Activated CD4-positive, alpha-beta memory T cell treated with anti-CD3 and anti-CD28 coated beads for 36 hours (primary cell): ENCODE results near the gene OLFML2A. TPM values are rescaled to one million over a fixed set of nuclear protein-coding genes. Genes with fewer than 3 reads are reported as not detected.

Source experiments
- CTCF ChIA-PET: fragments of 350-600 bp; sonication (Branson Sonifier 250); formaldehyde crosslinking; loops from one replicate; lab custom pipeline; 2021; ENCODE audit warnings: antibody characterized with exemption, inconsistent platforms; lab: Charles Lee
- POLR2A ChIA-PET: fragments of 350-600 bp; sonication (Branson Sonifier 250); formaldehyde crosslinking; loops from one replicate; lab custom pipeline; 2021; ENCODE audit warnings: antibody characterized with exemption; lab: Charles Lee
- DNase-seq: peaks from one replicate; pipeline ENCODE4 v3.0.0-alpha.2; 2020
- H3K27ac Mint-ChIP-seq: one replicate; pipeline ENCODE4 v1.8.0; 2021; ENCODE audit warnings: mixed read lengths
- H3K27me3 Mint-ChIP-seq: one replicate; pipeline ENCODE4 v1.8.0; 2021; ENCODE audit warnings: mixed read lengths
- H3K36me3 Mint-ChIP-seq: one replicate; pipeline ENCODE4 v1.8.0; 2021; ENCODE audit warnings: mixed read lengths
- H3K4me1 Mint-ChIP-seq: one replicate; pipeline ENCODE4 v1.8.0; 2021; ENCODE audit warnings: low read depth, mixed read lengths
- H3K4me3 Mint-ChIP-seq: one replicate; pipeline ENCODE4 v1.8.0; 2021; ENCODE audit warnings: mild to moderate bottlenecking, mixed read lengths
- H3K9me3 Mint-ChIP-seq: one replicate; pipeline ENCODE4 v1.8.0; 2021; ENCODE audit warnings: mixed read lengths
- intact Hi-C: fragments of 100-400 bp; cut with micrococcal nuclease; formaldehyde crosslinking; loops from one replicate; pipeline ENCODE4 v1.15.1; 2023
- total RNA-seq, 2 experiments: library from RNA; stranded (reverse); gene quantifications; one replicate each; pipeline ENCODE4 v1.2.3, GENCODE V29; 2021

The OLFML2A gene
- total RNA-seq, 2 experiments from 2014 or later: not detected

DNA sequence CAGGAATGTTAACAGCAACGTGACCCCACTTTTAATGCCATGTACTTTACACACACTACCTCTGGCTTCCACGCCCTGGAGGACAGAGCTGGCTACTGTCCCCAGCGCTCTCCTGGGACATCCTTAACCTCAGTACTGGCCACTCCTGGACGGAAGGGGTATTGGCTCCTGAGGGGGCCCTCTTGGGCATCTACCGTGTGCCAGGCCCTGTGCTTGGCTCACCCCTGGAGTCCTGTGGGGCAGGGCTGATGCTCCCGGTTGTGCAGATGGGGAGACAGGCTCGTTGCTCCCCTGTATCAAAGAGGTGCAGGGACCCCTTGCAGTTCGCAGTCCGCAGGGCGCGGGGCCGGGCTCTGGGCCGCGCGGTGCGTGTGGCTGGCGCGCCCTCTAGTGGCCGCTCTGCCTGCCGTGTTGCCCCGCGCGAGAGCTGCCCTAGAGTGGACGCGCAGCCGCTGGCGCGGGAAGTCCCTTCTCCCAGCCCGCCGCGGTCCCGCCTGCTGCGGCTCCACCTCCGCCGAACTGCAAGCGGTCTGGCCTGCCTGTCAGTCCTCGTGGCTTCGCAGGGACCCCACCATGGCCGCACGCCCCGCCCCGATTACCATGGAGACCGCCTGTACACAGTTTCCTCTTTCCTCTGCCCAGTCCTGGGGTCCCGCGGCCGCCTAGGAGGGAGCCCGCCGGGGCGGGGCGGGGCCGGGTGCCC is 76.0 kb downstream of the OLFML2A start, which contains the start of gene WDR38:
Gene WDR38, plus strand, starts transcription at position 632 of the 703 bp plus-strand sequence. CDS start 72 bp downstream, outside the sequence.
- no peak within 1 kb of the TSS for H3K27ac Mint-ChIP-seq
- peaks cover 4% of the 10 kb centered on the region for H3K27me3 Mint-ChIP-seq

DNA sequence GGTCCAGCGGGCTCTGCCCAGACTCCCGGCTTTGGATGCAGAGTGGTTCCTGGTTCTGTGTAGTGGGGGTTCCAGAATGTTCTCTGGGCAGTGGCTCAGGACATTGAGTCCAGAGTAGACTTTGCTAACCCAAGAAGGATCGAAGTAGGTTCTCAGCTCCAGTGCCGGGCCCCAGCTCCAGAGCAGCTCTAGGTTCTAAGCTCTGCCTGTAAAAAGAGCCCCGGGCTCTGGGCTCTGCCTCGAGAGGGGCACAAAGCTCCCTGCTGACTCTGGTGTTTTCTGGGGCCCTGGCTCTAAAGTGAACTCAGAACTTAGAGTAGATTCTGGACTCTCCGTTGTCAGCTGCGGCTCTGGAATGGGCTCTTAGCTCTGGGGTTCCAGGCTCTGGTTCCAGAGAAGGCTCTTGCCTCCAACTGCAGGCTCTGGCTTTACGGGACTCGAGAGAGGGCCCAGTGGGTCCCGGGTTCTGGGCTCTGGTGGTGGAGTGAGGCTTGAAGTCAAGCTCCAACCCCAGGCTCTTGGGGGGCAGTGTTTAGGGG is 76.7 kb downstream of the OLFML2A start:
- H3K27ac Mint-ChIP-seq: no peak overlapping the region
- DNase-seq: no peak
- peaks cover 23% of the 10 kb centered on the region for H3K4me1 Mint-ChIP-seq
- ChIA-PET CTCF (interaction anchor here (0.5 to 17.0 kb wide), 34 partner anchors 8 to 781 kb away, joined by 3 to 530 read pairs (median 5); partner anchors contain the start of genes ARPC5L, NR6A1, OLFML2A and RPL35), POLR2A (interaction anchor here (0.5 to 1.7 kb wide), 8 partner anchors 8 to 89 kb away, joined by 3 to 11 read pairs (median 4); partner anchors contain the start of genes ARPC5L, NR6A1 and RPL35)
- intact Hi-C loops: loop anchor here (1.0 kb wide), 1 partner anchor 79 kb away; no protein-coding TSS in a partner anchor
- peaks cover 4% of the 10 kb centered on the region for H3K27me3 Mint-ChIP-seq
- peaks cover 17% of the 10 kb centered on the region for H3K36me3 Mint-ChIP-seq
- H3K4me3 Mint-ChIP-seq: no peak overlapping the region
- no peaks in the 10 kb centered on the region for H3K9me3 Mint-ChIP-seq

More for the DNA sequence above, 76.0 kb downstream of the OLFML2A start, which contains the start of gene WDR38:
- ChIA-PET CTCF (interaction anchor here (0.5 to 17.0 kb wide), 41 partner anchors 8 to 780 kb away, joined by 3 to 530 read pairs (median 5); partner anchors contain the start of genes ARPC5L, NR6A1, OLFML2A and RPL35), POLR2A (interaction anchor here (0.5 to 1.7 kb wide), 12 partner anchors 8 to 90 kb away, joined by 3 to 11 read pairs (median 4); partner anchors contain the start of genes ARPC5L, NR6A1 and RPL35)
- H3K4me3 Mint-ChIP-seq: peak within 1 kb of the TSS; percentile 70
- peaks cover 16% of the 10 kb centered on the region for H3K4me1 Mint-ChIP-seq
- DNase-seq: peak; percentile 84
- H3K9me3 Mint-ChIP-seq: no peaks in the 10 kb centered on the region
- H3K36me3 Mint-ChIP-seq: peaks cover 11% of the 10 kb centered on the region
- intact Hi-C loops: loop anchor here (1.0 kb wide), 1 partner anchor 79 kb away; no protein-coding TSS in a partner anchor

DNA sequence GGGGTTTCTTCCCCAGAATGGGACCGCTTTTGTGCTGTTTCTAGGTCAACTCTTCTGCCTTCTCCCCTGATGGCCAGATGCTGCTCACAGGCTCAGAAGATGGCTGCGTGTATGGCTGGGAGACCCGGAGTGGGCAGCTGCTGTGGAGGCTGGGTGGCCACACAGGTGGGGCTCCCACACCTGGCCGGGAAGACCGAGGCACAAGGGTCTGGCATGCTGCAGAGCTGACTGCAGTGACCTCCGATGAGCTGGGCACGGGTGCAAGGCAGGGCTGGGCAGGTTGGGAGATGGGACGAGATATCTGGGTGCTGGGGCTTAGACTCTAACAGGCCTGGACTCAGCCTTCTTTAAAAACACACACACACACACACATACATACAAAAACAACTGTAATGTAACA is 77.2 kb downstream of the OLFML2A start:
- POLR2A ChIA-PET: interaction anchor here (0.9 to 5.6 kb wide), 4 partner anchors 8 to 83 kb away, joined by 3 to 55 read pairs (median 8); partner anchors contain the start of genes ARPC5L, NR6A1 and RPL35

DNA sequence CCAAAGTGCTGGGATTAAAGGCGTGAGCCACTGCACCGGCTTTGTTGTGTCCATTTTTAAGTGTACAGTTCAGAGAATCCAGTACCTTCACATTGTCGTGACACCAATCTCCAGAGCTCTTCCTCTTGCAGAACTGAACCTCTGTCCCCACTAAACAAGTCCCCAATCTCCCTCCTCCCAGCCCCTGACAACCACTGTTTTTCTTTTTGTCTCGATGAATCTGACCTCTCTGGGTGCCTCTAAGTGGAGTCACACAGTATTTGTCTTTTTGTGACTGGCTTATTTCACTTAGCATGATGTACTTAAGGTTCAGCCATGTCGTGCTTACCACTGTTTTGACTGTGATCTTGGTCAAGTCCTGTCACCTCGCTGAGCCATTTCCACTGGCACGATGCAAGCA is 77.9 kb downstream of the OLFML2A start:
- no peak for DNase-seq
- H3K36me3 Mint-ChIP-seq: peaks cover 28% of the 10 kb centered on the region
- intact Hi-C loops: no loop called here
- ChIA-PET CTCF (interaction anchor here (0.6 to 17.0 kb wide), 6 partner anchors 13 to 238 kb away, joined by 3 to 530 read pairs (median 18); partner anchors contain the start of genes NR6A1 and OLFML2A), POLR2A (interaction anchor here (1.7 to 5.6 kb wide), 2 partner anchors 16 to 80 kb away, joined by 6 to 55 read pairs; no protein-coding TSS in a partner anchor)
- H3K27me3 Mint-ChIP-seq: peaks cover 4% of the 10 kb centered on the region
- peaks cover 33% of the 10 kb centered on the region for H3K4me1 Mint-ChIP-seq
- H3K27ac Mint-ChIP-seq: no peak overlapping the region
- H3K4me3 Mint-ChIP-seq: no peak overlapping the region
- no peaks in the 10 kb centered on the region for H3K9me3 Mint-ChIP-seq

More for the DNA sequence above, 77.2 kb downstream of the OLFML2A start:
- intact Hi-C loops: no loop called here
- peaks cover 27% of the 10 kb centered on the region for H3K4me1 Mint-ChIP-seq
- DNase-seq: no peak
- H3K36me3 Mint-ChIP-seq: peaks cover 22% of the 10 kb centered on the region
- H3K27me3 Mint-ChIP-seq: peaks cover 4% of the 10 kb centered on the region
- no peaks in the 10 kb centered on the region for H3K9me3 Mint-ChIP-seq
- CTCF ChIA-PET: interaction anchor here (0.6 to 17.0 kb wide), 18 partner anchors 9 to 288 kb away, joined by 3 to 530 read pairs (median 14); partner anchors contain the start of genes ARPC5L, NR6A1, OLFML2A and SCAI
- H3K27ac Mint-ChIP-seq: no peak overlapping the region
- no peak overlapping the region for H3K4me3 Mint-ChIP-seq

DNA sequence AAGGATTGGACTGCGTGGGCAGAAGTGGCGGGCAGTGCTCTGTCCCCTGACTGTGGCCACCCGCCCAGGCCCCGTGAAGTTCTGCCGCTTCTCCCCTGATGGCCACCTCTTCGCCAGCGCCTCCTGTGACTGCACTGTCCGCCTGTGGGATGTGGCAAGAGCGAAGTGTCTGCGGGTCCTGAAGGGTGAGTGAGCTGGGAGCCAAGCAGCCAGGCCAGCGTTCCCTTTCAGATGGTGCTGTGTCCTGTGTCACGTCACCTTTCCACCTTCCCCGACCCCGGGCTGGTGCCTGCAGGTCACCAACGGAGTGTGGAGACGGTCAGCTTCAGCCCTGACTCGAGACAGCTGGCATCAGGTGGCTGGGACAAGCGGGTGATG is 78.6 kb downstream of the OLFML2A start:
- POLR2A ChIA-PET: interaction anchor here (5.6 kb wide), 1 partner anchor 15 kb away, joined by 55 read pairs; no protein-coding TSS in a partner anchor
- H3K36me3 Mint-ChIP-seq: peaks cover 36% of the 10 kb centered on the region
- CTCF ChIA-PET: interaction anchor here (1.2 to 17.0 kb wide), 4 partner anchors 38 to 239 kb away, joined by 3 to 530 read pairs (median 18); partner anchors contain the start of genes NR6A1 and OLFML2A
- no peaks in the 10 kb centered on the region for H3K9me3 Mint-ChIP-seq
- DNase-seq: no peak
- H3K27me3 Mint-ChIP-seq: peaks cover 4% of the 10 kb centered on the region
- H3K27ac Mint-ChIP-seq: no peak overlapping the region
- peaks cover 40% of the 10 kb centered on the region for H3K4me1 Mint-ChIP-seq
- intact Hi-C loops: no loop called here
- no peak overlapping the region for H3K4me3 Mint-ChIP-seq

DNA sequence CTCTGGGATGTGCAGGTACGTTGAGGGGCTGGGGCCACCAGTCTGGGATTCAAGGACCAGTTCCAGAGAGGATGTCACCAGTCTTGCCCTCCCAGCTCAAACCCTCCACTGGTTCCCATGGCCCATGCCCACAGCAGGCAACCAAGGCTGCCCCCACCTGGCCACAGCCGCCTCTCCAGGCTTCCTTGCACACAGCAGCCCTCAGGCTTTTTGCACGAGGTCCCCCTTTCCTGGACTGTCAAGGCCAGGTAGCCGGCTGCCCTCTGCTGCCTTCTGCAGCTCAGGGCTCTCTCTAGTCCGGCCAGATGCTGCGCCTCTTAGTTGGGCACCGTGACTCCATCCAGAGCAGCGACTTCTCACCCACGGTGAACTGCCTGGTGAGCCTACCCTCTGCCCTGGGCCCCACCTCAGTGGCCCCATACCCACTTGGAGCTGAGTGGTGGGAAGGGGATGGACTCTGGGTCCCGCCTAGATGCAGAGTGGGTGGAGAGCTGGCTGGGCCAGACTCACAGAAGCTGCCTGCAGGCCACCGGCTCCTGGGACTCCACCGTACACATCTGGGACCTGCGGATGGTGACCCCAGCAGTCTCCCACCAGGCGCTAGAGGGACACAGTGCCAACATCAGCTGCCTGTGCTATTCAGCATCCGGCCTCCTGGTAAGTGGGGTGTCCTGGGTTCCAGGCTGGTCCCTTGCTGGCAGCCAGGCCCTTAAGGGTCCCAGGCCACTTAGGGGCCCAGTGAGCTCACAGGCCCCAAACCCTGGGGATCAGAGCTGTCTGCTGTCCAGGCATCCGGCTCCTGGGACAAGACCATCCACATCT is 79.2 kb downstream of the OLFML2A start:
- ChIA-PET CTCF (interaction anchor here (0.8 to 17.0 kb wide), 4 partner anchors 14 to 103 kb away, joined by 3 to 530 read pairs (median 4); partner anchors contain the start of genes NR6A1 and OLFML2A), POLR2A (interaction anchor here (1.6 to 5.6 kb wide), 3 partner anchors 15 to 386 kb away, joined by 3 to 55 read pairs (median 18); partner anchors contain the start of genes HSPA5 and NR6A1)
- Mint-ChIP-seq H3K27ac (no peak overlapping the region), H3K36me3 (peaks cover 42% of the 10 kb centered on the region), H3K27me3 (peaks cover 4% of the 10 kb centered on the region), H3K4me3 (no peak overlapping the region), H3K9me3 (no peaks in the 10 kb centered on the region), H3K4me1 (peaks cover 43% of the 10 kb centered on the region)
- intact Hi-C loops: no loop called here
- peak; percentile 43 for DNase-seq

DNA sequence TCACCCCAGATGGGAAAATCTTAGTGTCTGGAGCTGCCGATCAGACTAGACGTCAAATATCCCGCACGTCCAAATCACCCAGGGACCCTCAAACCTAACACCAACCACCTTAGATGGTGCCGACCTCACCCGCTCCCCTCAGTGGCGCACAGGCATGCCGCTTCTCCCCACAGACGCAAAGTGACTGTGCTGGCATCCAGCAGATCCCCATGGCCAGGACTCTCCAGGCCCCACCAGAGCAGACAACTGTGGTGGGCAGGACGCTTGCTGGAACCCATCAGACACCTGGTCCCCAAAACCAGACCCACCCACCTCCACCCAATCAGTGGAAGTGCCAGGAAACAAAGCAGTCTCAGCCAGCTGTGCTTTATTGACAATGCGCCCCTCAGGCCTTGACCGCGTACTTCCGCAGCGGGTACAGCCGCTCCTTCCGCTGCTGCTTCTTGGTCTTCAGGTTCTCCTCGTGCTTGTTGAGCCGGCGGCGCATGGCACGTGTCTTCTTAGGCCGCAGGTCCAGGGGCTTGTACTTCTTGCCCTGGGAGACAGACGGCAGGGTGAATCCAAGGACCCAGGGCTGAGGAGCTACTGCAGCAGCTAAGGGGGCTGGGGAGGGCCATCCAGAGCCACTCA is 80.7 kb downstream of the OLFML2A start:
- Mint-ChIP-seq H3K36me3 (peaks cover 48% of the 10 kb centered on the region), H3K27me3 (peaks cover 1% of the 10 kb centered on the region), H3K9me3 (no peaks in the 10 kb centered on the region), H3K4me1 (peaks cover 43% of the 10 kb centered on the region), H3K27ac (peak overlapping the region; percentile 58), H3K4me3 (no peak overlapping the region)
- ChIA-PET CTCF (interaction anchor here (1.1 to 17.0 kb wide), 3 partner anchors 12 to 82 kb away, joined by 3 to 530 read pairs (median 3); partner anchors contain the start of genes NR6A1 and OLFML2A), POLR2A (interaction anchor here (1.6 to 5.6 kb wide), 3 partner anchors 13 to 384 kb away, joined by 3 to 55 read pairs (median 18); partner anchors contain the start of genes HSPA5 and NR6A1)
- intact Hi-C loops: no loop called here
- no peak for DNase-seq

DNA sequence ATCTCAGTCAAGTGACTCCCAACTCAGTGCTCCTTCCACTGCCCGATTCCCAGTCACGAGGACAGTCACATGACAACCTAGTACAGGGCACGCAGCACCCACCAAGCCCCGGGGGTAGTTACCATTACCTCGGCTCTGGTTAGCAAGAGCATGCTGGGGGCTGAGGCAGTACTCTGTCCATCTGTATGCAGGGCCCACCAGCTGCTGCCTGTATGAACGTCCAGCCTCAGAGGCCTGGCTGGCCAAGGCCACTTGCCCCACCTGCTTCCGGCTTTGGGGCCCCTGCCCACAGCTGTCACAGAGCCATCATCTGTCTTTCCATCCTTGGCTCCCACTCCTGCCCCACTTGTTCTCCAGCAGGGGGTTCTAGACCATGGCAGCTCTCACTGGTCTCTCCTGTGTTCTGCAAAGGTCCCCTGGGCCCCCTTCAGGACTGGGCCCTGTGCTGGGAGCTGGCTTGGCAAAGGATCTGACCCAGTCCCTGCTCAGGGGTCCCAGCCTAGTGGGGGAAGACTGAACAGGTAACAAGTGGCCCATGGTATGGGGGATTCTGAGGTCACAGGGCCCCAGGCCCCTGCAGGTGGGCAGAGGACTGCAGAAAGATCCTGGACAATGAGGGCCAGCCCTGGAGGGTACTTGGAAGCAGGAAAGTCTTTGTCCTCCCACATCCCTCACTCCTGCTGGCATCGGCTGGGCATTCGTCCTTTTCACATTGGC is 81.6 kb downstream of the OLFML2A start:
- Mint-ChIP-seq H3K4me3 (peak overlapping the region; percentile 23), H3K27me3 (no peaks in the 10 kb centered on the region), H3K4me1 (peaks cover 41% of the 10 kb centered on the region), H3K27ac (no peak overlapping the region), H3K9me3 (no peaks in the 10 kb centered on the region), H3K36me3 (peaks cover 48% of the 10 kb centered on the region)
- intact Hi-C loops: no loop called here
- ChIA-PET POLR2A (interaction anchor here (4.0 to 5.6 kb wide), 2 partner anchors 13 to 88 kb away, joined by 18 to 55 read pairs; partner anchors contain the start of gene NR6A1), CTCF (interaction anchor here (1.1 to 17.0 kb wide), 2 partner anchors 12 to 83 kb away, joined by 3 to 530 read pairs; partner anchors contain the start of genes NR6A1 and OLFML2A)
- no peak for DNase-seq

DNA sequence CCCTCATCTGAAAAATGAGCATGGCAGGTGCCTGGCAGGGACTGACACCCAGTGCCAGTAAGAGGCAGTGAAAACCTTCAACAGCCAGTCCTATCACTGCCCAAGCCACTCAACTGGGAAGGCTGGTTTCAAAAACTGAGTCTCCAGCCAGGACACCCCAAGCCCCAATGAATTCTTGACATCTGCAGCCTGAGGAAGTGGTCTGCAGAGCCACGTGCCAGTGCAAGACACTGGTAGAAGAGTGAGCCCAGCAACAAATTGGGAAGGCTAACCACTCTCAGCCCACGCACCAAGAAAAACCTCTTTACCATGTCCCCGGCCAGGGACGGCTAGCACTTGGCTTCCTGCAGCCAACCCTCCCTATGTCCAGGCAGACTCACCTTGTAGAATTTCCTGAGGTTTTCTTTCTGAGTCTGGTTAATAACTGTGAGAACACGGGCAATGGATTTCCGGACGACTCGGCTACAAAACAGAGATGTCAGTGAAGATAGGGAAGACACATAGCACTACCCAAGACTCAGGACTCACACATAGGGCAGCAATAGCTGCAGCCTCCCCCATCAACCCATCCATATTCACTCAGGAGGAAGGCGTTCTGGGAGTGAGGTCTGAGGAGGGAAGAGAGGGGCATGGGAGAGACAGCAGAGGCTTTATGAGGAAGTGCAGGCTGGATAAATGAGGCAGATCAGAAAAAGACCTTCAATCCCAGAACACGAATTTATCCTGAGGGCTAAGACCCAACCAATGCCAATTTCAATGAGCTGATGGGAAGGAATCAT is 83.1 kb downstream of the OLFML2A start:
- Mint-ChIP-seq H3K27ac (peak overlapping the region; percentile 83), H3K36me3 (peaks cover 48% of the 10 kb centered on the region), H3K4me1 (peaks cover 42% of the 10 kb centered on the region), H3K9me3 (no peaks in the 10 kb centered on the region), H3K4me3 (peak overlapping the region; percentile 88), H3K27me3 (no peaks in the 10 kb centered on the region)
- intact Hi-C loops: no loop called here
- ChIA-PET POLR2A (interaction anchor here (0.9 to 5.6 kb wide), 6 partner anchors 11 to 379 kb away, joined by 3 to 62 read pairs (median 12); partner anchors contain the start of gene NR6A1), CTCF (interaction anchor here (0.6 to 17.0 kb wide), 5 partner anchors 10 to 436 kb away, joined by 3 to 530 read pairs (median 15); partner anchors contain the start of genes NR6A1 and OLFML2A)
- DNase-seq: no peak
